Ectodermal cell (in vitro differentiated cells): ENCODE results near the gene IRF2.

ENCODE experiments used
- H3K27ac ChIP-seq: 2 replicates; pipeline ENCODE4 v1.7.0; 2013; ENCODE audit warnings: mild to moderate bottlenecking, low read depth, low read length; ENCODE audit not compliant: insufficient read depth, poor library complexity, severe bottlenecking
- H3K27me3 ChIP-seq: 2 replicates; pipeline ENCODE4 v1.7.0; 2013; ENCODE audit warnings: mild to moderate bottlenecking, low read length; ENCODE audit not compliant: insufficient read depth, control insufficient read depth, poor library complexity, severe bottlenecking
- H3K36me3 ChIP-seq: one replicate; pipeline ENCODE4 v1.7.0; 2013; ENCODE audit warnings: low read length; ENCODE audit not compliant: control insufficient read depth, insufficient read depth
- H3K4me1 ChIP-seq: one replicate; pipeline ENCODE4 v1.7.0; 2013; ENCODE audit warnings: low read length; ENCODE audit not compliant: control insufficient read depth, insufficient read depth
- H3K4me3 ChIP-seq: 2 replicates; pipeline ENCODE4 v1.7.0; 2013; ENCODE audit warnings: low read depth, low read length, control low read depth; ENCODE audit not compliant: insufficient read depth
- H3K9me3 ChIP-seq: 2 replicates; pipeline ENCODE4 v1.7.0; 2013; ENCODE audit warnings: mild to moderate bottlenecking, low read length, moderate library complexity; ENCODE audit not compliant: control insufficient read depth
- WGBS, 2 experiments: methylation state at CpG; one replicate each; pipeline ENCODE4 v1.1.7; 2013; ENCODE audit warnings: missing lambda C conversion rate in 2 of 2; 5-methylcytosine and 5-hydroxymethylcytosine counted together

Gene IRF2

GRCh38 chr4:184357772-184358171 is 116.6 kb downstream of the IRF2 start:
- Histone ChIP-seq H3K9me3 (no peaks in the 10 kb centered on the region), H3K27me3 (no peaks in the 10 kb centered on the region), H3K4me1 (no peaks in the 10 kb centered on the region), H3K4me3 (no peak overlapping the region), H3K36me3 (no peaks in the 10 kb centered on the region), H3K27ac (no peak overlapping the region)
- 95 to 97% methylated on average over 4 of the region's 4 CpGs for WGBS, 2 experiments

GRCh38 chr4:184357165-184357564 is 117.2 kb downstream of the IRF2 start:
- WGBS, 2 experiments: 84 to 97% methylated on average over 1 of the region's 1 CpG
- no peaks in the 10 kb centered on the region for H3K9me3 ChIP-seq

GRCh38 chr4:184356366-184356765 is 118.0 kb downstream of the IRF2 start:
- Histone ChIP-seq H3K4me3 (no peak overlapping the region), H3K27me3 (no peaks in the 10 kb centered on the region), H3K36me3 (no peaks in the 10 kb centered on the region), H3K27ac (no peak overlapping the region), H3K9me3 (no peaks in the 10 kb centered on the region), H3K4me1 (no peaks in the 10 kb centered on the region)
- WGBS, 2 experiments: 93 to 95% methylated on average over 7 of the region's 7 CpGs

More at GRCh38 chr4:184357165-184357564, 117.2 kb downstream of the IRF2 start:
- Histone ChIP-seq H3K27me3 (no peaks in the 10 kb centered on the region), H3K27ac (no peak overlapping the region), H3K4me1 (no peaks in the 10 kb centered on the region), H3K36me3 (no peaks in the 10 kb centered on the region), H3K4me3 (no peak overlapping the region)

- H3K36me3 ChIP-seq: no peaks in the 10 kb centered on the region
- H3K27ac ChIP-seq: no peak overlapping the region
- H3K9me3 ChIP-seq: peaks cover 2% of the 10 kb centered on the region
- H3K4me3 ChIP-seq: no peak overlapping the region
- no peaks in the 10 kb centered on the region for H3K27me3 ChIP-seq
- 85 to 90% methylated on average over 5 of the region's 5 CpGs for WGBS, 2 experiments
- H3K4me1 ChIP-seq: no peaks in the 10 kb centered on the region
These were observed 118.5 kb downstream of the IRF2 start for GRCh38 chr4:184355857-184356256.

- no peaks in the 10 kb centered on the region for H3K36me3 ChIP-seq
- H3K4me1 ChIP-seq: no peaks in the 10 kb centered on the region
- peaks cover 2% of the 10 kb centered on the region for H3K9me3 ChIP-seq
- H3K27me3 ChIP-seq: no peaks in the 10 kb centered on the region
- no peak overlapping the region for H3K27ac ChIP-seq
- no peak overlapping the region for H3K4me3 ChIP-seq
- 83 to 98% methylated on average over 2 of the region's 2 CpGs for WGBS, 2 experiments
These were observed 119.2 kb downstream of the IRF2 start for GRCh38 chr4:184355111-184355604.

- peaks cover 2% of the 10 kb centered on the region for H3K9me3 ChIP-seq
- no peaks in the 10 kb centered on the region for H3K36me3 ChIP-seq
- H3K27me3 ChIP-seq: no peaks in the 10 kb centered on the region
- H3K27ac ChIP-seq: no peak overlapping the region
- peaks cover 4% of the 10 kb centered on the region for H3K4me1 ChIP-seq
- WGBS, 2 experiments: 93 to 95% methylated on average over 5 of the region's 5 CpGs
- no peak overlapping the region for H3K4me3 ChIP-seq
These were observed 121.5 kb downstream of the IRF2 start for GRCh38 chr4:184352891-184353290.

GRCh38 chr4:184351560-184352451 is 122.5 kb downstream of the IRF2 start:
- WGBS, 2 experiments: 96 to 97% methylated on average over 19 of the region's 19 CpGs
- H3K27me3 ChIP-seq: no peaks in the 10 kb centered on the region
- H3K27ac ChIP-seq: no peak overlapping the region
- no peaks in the 10 kb centered on the region for H3K36me3 ChIP-seq
- H3K4me3 ChIP-seq: no peak overlapping the region
- H3K4me1 ChIP-seq: peaks cover 13% of the 10 kb centered on the region
- peaks cover 2% of the 10 kb centered on the region for H3K9me3 ChIP-seq

GRCh38 chr4:184350964-184351363 is 123.4 kb downstream of the IRF2 start:
- Histone ChIP-seq H3K4me3 (no peak overlapping the region), H3K27ac (no peak overlapping the region), H3K9me3 (peaks cover 2% of the 10 kb centered on the region), H3K27me3 (no peaks in the 10 kb centered on the region), H3K4me1 (peaks cover 13% of the 10 kb centered on the region), H3K36me3 (no peaks in the 10 kb centered on the region)
- 96 to 97% methylated on average over 5 of the region's 5 CpGs for WGBS, 2 experiments

GRCh38 chr4:184350213-184350817 is 124.0 kb downstream of the IRF2 start:
- 93 to 95% methylated on average over 9 of the region's 9 CpGs for WGBS, 2 experiments
- H3K27ac ChIP-seq: no peak overlapping the region
- H3K27me3 ChIP-seq: no peaks in the 10 kb centered on the region
- no peaks in the 10 kb centered on the region for H3K36me3 ChIP-seq
- peaks cover 13% of the 10 kb centered on the region for H3K4me1 ChIP-seq
- H3K4me3 ChIP-seq: no peak overlapping the region
- peaks cover 2% of the 10 kb centered on the region for H3K9me3 ChIP-seq

- H3K4me3 ChIP-seq: no peak overlapping the region
- H3K27me3 ChIP-seq: no peaks in the 10 kb centered on the region
- no peak overlapping the region for H3K27ac ChIP-seq
- no peaks in the 10 kb centered on the region for H3K36me3 ChIP-seq
- H3K4me1 ChIP-seq: peaks cover 13% of the 10 kb centered on the region
- 83 to 92% methylated on average over 11 of the region's 11 CpGs for WGBS, 2 experiments
- peaks cover 2% of the 10 kb centered on the region for H3K9me3 ChIP-seq
These were observed 124.9 kb downstream of the IRF2 start for GRCh38 chr4:184349283-184350039.
